PC-9 (cell line): ENCODE data around the gene IGFBP2. TPM values are rescaled to one million over a fixed set of nuclear protein-coding genes. Genes with fewer than 3 reads are reported as not detected.

Source experiments
- BruUV-seq: library from RNA; stranded (reverse); fragments of 400-500 nt; replicated peaks from 2 replicates; lab custom pipeline; 2021; lab: Mats Ljungman, UMichigan
- CTCF ChIA-PET: fragments of 300-600 bp; sonication (Branson Sonifier 250); formaldehyde crosslinking; loops from one replicate; lab custom pipeline; 2022; ENCODE audit warnings: antibody characterized with exemption; lab: Charles Lee
- POLR2A ChIA-PET: fragments of 300-600 bp; sonication (Branson Sonifier 250); formaldehyde crosslinking; loops from one replicate; lab custom pipeline; 2022; ENCODE audit warnings: antibody characterized with exemption; ENCODE audit not compliant: unreplicated experiment; lab: Charles Lee
- DNase-seq, 2 experiments: peaks; one replicate each; pipeline versions ENCODE4 v3.0.0 to v3.0.0-alpha.2; 2015 to 2022; ENCODE audit warnings: mixed read lengths in 1 of 2
- H2AFZ ChIP-seq: fragments of 200-600 bp; sonication (generic); 2 replicates; pipeline ENCODE4 v1.8.1; 2017; ENCODE audit warnings: antibody characterized with exemption
- H3F3A ChIP-seq: fragments of 200-600 bp; sonication (generic); 2 replicates; pipeline ENCODE4 v1.8.1; 2017; ENCODE audit warnings: antibody characterized with exemption, mild to moderate bottlenecking, low read depth; ENCODE audit not compliant: insufficient read depth
- H3K27ac ChIP-seq: fragments of 200-600 bp; sonication (generic); 2 replicates; pipeline ENCODE4 v1.6.1; 2016; ENCODE audit warnings: mixed run types
- H3K27me3 ChIP-seq: fragments of 200-600 bp; sonication (generic); 2 replicates; pipeline ENCODE4 v1.6.1; 2016; ENCODE audit warnings: low read depth, mixed run types; ENCODE audit not compliant: insufficient read depth
- H3K36me3 ChIP-seq: fragments of 200-600 bp; sonication (generic); 2 replicates; pipeline ENCODE4 v1.6.1; 2016; ENCODE audit warnings: low read depth, mixed run types
- H3K4me1 ChIP-seq: fragments of 200-600 bp; sonication (generic); replicated peaks from 2 replicates; pipeline ENCODE4 v1.6.1; 2016; ENCODE audit warnings: mixed run types; ENCODE audit not compliant: insufficient read depth
- H3K4me2 ChIP-seq: fragments of 200-600 bp; sonication (generic); 2 replicates; pipeline ENCODE4 v1.6.1; 2017; ENCODE audit warnings: mixed run types
- H3K4me3 ChIP-seq: fragments of 200-600 bp; sonication (generic); 2 replicates; pipeline ENCODE4 v1.6.1; 2016; ENCODE audit warnings: mixed run types
- H3K79me2 ChIP-seq: fragments of 200-600 bp; sonication (generic); 2 replicates; pipeline ENCODE4 v1.6.1; 2017; ENCODE audit warnings: low read depth, mixed run types
- H3K9me2 ChIP-seq: fragments of 200-600 bp; sonication (generic); 2 replicates; pipeline ENCODE4 v1.8.1; 2017; ENCODE audit warnings: mild to moderate bottlenecking; ENCODE audit not compliant: insufficient read depth
- H3K9me3 ChIP-seq: fragments of 200-600 bp; sonication (generic); 2 replicates; pipeline ENCODE4 v1.8.1; 2016; ENCODE audit warnings: low read depth; ENCODE audit not compliant: insufficient read depth
- H4K20me1 ChIP-seq: fragments of 200-600 bp; sonication (generic); 2 replicates; pipeline ENCODE4 v1.8.1; 2017; ENCODE audit not compliant: insufficient read depth
- EZH2 ChIP-seq: fragments of 200-600 bp; sonication (generic); IDR thresholded peaks from 2 replicates; pipeline ENCODE4 v1.8.0; 2017; ENCODE audit warnings: antibody characterized with exemption, low read depth
- intact Hi-C: fragments of 100-400 bp; cut with micrococcal nuclease; formaldehyde crosslinking; loops from one replicate; pipeline ENCODE4 v1.10.0; 2022; ENCODE audit not compliant: unreplicated experiment
- total RNA-seq: library from RNA; stranded (reverse); gene quantifications from 2 replicates; pipeline ENCODE4 v1.2.3, GENCODE V29; 2021
- TF ChIP-seq, protein P1 (sequence below): fragments of 200-600 bp; sonication (generic); conservative IDR thresholded peaks from 2 replicates; pipeline ENCODE4 v1.6.1; 2017; ENCODE audit warnings: mixed run types, antibody characterized with exemption, mild to moderate bottlenecking, moderate library complexity

Gene IGFBP2
- total RNA-seq, 1 experiment from 2014 or later = 106 TPM

- Histone ChIP-seq H3K4me3 (no peak overlapping the region), H4K20me1 (no peaks in the 10 kb centered on the region), H3K9me2 (no peaks in the 10 kb centered on the region), H3K27me3 (no peaks in the 10 kb centered on the region), H3F3A (peaks cover 3% of the 10 kb centered on the region; the same call in 1 of the 2 replicates), H2AFZ (no peak overlapping the region), H3K36me3 (no peaks in the 10 kb centered on the region), H3K4me1 (peaks cover 16% of the 10 kb centered on the region), H3K27ac (no peak overlapping the region), H3K9me3 (no peaks in the 10 kb centered on the region), H3K4me2 (no peak overlapping the region), H3K79me2 (no peaks in the 10 kb centered on the region)
- intact Hi-C loops = no loop called here
- DNase-seq = no peak
- POLR2A ChIA-PET = no interaction called here
- BruUV-seq = no TSS peak
- no peak for TF ChIP-seq EZH2
- TF ChIP-seq, protein P1, sequence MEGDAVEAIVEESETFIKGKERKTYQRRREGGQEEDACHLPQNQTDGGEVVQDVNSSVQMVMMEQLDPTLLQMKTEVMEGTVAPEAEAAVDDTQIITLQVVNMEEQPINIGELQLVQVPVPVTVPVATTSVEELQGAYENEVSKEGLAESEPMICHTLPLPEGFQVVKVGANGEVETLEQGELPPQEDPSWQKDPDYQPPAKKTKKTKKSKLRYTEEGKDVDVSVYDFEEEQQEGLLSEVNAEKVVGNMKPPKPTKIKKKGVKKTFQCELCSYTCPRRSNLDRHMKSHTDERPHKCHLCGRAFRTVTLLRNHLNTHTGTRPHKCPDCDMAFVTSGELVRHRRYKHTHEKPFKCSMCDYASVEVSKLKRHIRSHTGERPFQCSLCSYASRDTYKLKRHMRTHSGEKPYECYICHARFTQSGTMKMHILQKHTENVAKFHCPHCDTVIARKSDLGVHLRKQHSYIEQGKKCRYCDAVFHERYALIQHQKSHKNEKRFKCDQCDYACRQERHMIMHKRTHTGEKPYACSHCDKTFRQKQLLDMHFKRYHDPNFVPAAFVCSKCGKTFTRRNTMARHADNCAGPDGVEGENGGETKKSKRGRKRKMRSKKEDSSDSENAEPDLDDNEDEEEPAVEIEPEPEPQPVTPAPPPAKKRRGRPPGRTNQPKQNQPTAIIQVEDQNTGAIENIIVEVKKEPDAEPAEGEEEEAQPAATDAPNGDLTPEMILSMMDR = no peak
- CTCF ChIA-PET = no interaction called here
Measured at GRCh38 chr2:216585441-216585840, 47.8 kb upstream of the IGFBP2 start.

- H3F3A ChIP-seq = no peaks in the 10 kb centered on the region
- CTCF ChIA-PET = no interaction called here
- no peaks in the 10 kb centered on the region for H3K9me2 ChIP-seq
- BruUV-seq = no TSS peak
- no peaks in the 10 kb centered on the region for H3K36me3 ChIP-seq
- H3K9me3 ChIP-seq = no peaks in the 10 kb centered on the region
- no peak overlapping the region for H3K4me2 ChIP-seq
- TF ChIP-seq, protein P1 = no peak
- TF ChIP-seq EZH2 = no peak
- H3K27ac ChIP-seq = no peak overlapping the region
- POLR2A ChIA-PET = no interaction called here
- no peaks in the 10 kb centered on the region for H3K79me2 ChIP-seq
- H4K20me1 ChIP-seq = no peaks in the 10 kb centered on the region
- no peaks in the 10 kb centered on the region for H3K27me3 ChIP-seq
- intact Hi-C loops = no loop called here
- no peak overlapping the region for H2AFZ ChIP-seq
- peaks cover under 1% of the 10 kb centered on the region; the same call in 1 of the 2 replicates for H3K4me1 ChIP-seq
- no peak for DNase-seq
- H3K4me3 ChIP-seq = no peak overlapping the region
Measured at GRCh38 chr2:216588861-216589710, 44.1 kb upstream of the IGFBP2 start.

- Histone ChIP-seq H2AFZ (no peak overlapping the region), H3K4me1 (0 out of 2 replicates have a peak, but pooled peaks cover 7% of the 10 kb centered on the region), H3K36me3 (no peaks in the 10 kb centered on the region), H3K27ac (no peak overlapping the region), H3K4me3 (no peak overlapping the region), H4K20me1 (no peaks in the 10 kb centered on the region), H3K9me2 (no peaks in the 10 kb centered on the region), H3K9me3 (no peaks in the 10 kb centered on the region), H3K27me3 (no peaks in the 10 kb centered on the region), H3K79me2 (no peaks in the 10 kb centered on the region), H3F3A (no peaks in the 10 kb centered on the region), H3K4me2 (no peak overlapping the region)
- TF ChIP-seq, protein P1 = no peak
- TF ChIP-seq EZH2 = no peak
- no TSS peak for BruUV-seq
- ChIA-PET CTCF (no interaction called here), POLR2A (no interaction called here)
- intact Hi-C loops = loop anchor here (2.0 kb wide), 1 partner anchor 17 kb away; no protein-coding TSS in a partner anchor
- no peak for DNase-seq
Measured at GRCh38 chr2:216589791-216590190, 43.4 kb upstream of the IGFBP2 start.
